Effector CD8-positive, alpha-beta T cell (primary cell): ENCODE data around the gene SAFB.
"Not testable (repeated sequence)": the region's sequence is repeated elsewhere in the genome, so short reads cannot be mapped to it uniquely, and the experiment has no call there.

Experiments used
- DNase-seq: peaks from one replicate; lab custom pipeline; 2025; lab: John Stamatoyannopoulos, UW

SAFB gene

DNA sequence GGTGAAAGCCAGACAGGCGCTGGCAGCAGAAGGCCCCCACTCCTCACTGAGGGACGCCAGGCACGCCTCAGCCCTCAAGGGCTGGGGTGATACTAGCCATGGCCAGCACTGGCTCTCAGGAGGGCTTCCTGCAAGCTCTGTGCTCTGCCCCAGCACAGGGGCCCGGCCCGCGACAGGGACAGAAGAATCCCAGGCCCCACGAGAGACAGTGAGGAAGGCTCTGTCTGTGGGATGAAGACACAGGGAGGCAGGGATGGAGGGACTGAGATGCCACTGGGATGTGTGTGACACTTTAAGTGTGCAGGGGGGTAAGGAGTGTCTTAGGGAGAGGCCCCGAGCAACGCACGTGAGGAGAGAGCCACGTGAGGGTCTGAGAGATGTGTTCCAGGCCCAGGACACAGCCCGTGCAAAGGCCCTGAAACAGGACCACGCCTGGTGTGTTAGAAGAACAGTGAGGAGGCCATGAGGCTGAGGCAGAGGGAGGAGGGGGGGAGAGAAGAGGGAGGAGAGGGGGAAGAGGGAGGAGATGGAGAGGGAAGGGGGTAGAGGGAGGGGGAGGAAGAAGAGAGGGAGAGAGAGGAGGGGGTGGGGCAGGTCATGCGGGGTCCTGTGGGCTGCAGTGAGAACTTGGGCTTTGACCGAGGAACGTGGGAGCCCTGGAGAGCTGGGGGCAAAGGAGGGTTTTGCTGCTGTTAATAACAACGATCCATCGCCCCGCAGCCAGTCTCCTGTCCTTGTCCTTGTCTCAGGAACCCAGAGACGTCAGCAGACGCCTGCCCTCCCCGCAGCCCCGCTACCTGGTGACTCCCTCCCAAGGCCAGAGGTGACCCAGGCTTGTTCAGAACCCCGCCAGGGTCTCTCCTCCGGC, 74.4 kb downstream of the SAFB start:
- no peak for DNase-seq

DNA sequence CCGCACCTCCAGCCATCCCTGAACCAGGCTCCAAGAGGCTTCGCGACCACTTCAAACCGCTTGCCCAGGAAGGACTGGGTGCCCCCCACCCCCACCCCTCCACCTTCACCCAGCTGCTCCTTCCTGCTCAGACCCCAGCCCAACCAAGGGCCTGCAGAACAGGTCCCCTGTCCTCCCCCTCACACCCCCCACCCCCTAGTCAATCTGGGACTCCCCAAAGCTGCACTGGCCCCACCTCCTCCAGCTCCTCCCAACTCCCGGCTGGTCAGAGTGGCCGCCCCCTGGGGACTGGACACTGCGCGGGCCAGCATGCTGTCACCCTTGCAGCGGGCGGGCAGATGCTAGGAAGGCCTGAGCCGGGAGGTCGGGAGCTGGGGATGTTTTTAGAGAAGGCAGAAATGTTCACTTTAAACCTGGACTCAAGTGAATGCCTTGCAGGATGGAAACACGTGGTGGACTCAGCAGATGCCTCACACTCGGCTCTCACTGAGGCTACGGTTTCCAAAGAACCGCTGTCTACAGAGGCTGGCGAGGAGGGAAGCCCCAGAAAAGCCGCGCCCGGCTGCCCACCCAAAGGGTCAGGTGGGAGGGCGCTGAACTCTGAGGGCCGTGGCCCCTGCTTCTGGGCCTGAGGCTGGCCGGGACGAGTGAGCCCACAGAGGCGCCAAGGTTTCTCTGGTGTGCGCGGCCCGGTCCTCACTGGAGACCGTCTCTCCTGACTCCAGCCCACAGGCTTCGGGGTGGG, 75.2 kb downstream of the SAFB start:
- no peak for DNase-seq

- no peak for DNase-seq
These were observed 75.9 kb downstream of the SAFB start for GRCh38 chr19:5698635-5699422.

GRCh38 chr19:5700455-5701092, 77.7 kb downstream of the SAFB start:
- DNase-seq: no peak

GRCh38 chr19:5702053-5702410, 79.1 kb downstream of the SAFB start:
- not testable (repeated sequence) for DNase-seq

DNA sequence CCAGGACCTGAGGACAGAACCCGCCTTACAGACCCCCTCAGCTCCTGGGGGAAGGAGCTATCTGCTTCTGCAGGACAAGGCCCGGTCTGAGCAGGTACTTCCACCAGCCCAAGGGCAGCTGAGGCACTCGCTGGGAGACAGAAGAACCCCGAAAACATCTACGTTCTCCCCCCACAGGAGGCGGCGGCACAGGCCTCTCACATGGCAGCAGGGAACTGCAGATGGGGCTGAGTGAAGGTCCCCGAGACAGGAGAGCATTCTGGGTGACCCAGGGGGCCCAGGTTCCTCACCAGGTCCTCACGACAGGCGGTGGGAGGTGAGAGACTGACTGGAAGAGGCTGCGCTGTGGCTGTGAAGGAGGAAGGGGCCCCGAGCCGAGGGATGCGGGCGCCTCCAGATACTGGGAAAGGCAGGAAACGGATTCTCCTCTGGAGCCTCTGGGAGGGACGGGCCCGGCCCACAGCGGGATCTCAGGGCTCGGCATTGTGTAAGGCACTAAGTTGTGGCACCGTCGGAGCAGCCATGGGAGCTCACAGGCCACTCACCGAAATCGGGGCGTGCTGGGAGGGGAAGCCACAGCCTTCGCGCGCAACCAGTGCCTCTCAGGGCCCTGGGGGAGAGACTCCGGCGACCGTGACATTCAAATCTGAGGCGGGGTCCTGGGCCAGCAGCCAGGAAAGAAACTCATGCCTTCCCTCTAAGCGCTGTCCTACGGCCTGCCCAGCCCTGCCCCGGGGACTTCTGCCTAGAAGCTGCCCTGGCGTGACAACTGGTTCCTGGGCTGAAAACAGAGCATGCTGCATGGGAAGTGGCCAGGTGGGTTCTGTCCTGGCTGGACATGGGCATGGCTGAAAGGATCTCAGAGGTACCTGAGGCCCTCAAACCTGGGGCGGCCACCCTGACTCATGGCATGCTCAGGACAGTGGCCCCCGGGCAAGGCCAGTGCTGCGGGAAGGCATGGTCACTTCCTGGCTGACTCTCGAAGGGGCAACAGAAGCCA, 81.2 kb downstream of the SAFB start:
- no peak for DNase-seq

DNA sequence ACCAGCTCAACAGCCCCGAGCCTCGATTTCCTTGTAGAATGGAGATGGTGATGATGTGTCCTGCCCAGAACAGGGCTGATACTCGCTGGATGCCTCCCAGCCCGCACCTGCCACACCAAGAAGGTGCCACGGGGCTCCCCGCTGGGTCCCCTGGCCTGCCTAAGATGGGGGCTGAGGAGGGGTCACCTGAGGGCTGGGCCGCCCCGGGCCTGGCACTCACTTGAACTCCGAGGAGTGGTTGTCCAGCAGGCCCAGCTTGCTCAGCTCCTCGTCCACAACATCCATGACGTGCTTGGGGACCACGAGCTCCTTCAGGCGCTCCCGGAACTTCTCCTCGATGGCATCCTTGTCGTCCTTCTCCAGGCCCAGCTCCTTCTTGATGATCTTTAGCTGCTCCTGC, 82.7 kb downstream of the SAFB start:
- DNase-seq: no peak

DNA sequence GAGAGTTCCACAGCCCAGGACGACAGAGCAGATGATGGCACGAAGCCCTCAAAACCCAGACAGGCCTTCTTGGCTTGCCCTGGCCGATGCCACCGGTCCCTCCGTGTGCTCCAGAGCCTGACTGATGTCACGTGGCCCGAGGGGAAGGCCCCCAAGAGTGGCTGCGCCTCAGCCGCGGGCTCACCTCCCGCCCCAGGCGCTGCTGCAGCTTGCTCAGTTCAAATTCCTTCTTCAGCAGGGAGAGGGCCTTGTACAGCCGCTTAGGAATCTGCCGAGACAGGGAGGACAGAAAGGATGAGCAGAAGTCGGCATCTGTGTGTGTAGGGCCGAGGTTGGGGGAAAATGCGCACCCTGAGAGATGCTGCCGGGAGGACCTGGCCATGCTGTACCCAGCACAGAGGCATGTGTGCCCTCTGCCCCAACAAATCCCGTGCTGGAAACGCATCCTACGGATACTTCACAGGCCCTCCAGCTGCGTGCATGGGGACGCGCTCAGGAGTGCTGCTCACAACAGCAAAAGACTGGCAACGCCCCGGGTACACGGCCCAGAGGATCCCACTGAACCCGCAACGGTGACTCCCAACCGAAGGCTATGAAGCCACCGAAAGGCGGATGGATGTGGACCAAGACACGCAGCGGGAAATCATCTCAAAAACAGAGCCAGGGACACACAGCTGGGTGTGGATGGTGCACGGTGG, 84.1 kb downstream of the SAFB start:
- no peak for DNase-seq

DNA sequence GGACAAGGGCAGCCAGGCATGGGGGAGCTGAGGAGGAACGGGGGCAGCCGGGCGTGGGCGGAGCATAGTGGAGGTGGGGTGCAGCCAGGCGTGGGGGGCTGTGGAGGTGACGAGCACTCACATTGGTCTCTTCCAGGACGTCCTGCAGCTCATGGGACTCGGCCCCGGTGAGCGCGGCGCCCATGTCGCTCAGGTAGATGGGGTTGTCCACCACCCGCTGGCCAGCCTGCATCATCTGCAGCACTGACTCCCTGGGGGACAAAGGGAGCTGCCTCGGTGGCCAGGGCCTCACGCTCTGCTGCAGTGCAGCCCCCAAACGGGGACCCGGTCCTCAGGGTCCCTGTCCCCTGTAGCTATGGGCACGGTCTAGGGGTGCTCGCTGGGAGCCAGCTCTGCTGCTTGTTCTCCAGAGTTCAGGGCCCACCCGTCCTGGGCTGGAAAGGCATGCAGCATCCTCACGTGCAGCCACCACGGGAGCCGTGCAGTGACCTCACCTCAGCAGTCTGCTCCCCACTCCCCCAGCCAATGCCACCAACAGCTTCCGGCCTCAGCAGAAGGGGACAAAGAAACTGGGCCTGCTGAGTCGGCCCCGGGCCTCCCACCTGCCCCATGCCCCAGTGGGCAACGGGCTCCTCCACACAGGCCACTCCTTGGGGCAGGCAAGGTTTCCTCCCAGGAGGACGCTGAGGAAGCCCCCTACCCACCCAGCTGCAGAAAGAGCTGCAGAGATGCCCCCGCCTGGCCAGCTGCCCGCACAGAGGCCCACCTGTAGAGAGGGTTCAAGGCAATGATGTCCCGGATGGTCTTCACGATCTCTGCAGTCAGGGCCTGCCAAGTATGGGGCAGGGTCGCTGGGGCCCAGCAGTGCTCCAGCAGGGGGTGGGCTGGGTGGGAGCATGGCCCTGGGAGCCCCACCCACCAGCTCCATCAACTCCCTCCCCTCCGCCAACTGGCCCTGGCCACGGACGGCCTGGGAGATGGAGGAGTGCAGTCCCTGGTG, 85.0 kb downstream of the SAFB start:
- no peak for DNase-seq

GRCh38 chr19:5711025-5711424, 88.1 kb downstream of the SAFB start:
- no peak for DNase-seq

- DNase-seq: no peak
These were observed 88.9 kb downstream of the SAFB start for GRCh38 chr19:5711713-5712161.

DNA sequence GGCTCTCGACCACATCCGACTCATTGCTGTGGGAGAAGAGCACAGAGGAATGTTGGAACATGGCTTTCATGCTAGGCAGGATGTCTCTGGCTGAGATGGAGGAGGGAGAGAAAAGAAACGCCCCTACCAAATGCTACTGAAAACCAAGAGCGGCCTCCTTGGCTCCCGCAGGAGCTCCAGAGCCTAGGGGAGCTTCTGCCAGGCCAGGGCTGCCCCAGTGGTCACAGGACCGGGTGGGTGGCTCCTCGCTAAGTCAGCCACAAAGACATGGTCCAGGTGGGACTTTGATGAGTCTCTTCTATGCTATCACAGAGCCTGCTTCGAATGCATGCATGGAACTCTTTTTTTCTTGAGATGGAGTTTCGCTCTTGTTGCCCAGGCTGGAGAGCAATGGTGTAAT, 90.3 kb downstream of the SAFB start:
- DNase-seq: no peak

DNA sequence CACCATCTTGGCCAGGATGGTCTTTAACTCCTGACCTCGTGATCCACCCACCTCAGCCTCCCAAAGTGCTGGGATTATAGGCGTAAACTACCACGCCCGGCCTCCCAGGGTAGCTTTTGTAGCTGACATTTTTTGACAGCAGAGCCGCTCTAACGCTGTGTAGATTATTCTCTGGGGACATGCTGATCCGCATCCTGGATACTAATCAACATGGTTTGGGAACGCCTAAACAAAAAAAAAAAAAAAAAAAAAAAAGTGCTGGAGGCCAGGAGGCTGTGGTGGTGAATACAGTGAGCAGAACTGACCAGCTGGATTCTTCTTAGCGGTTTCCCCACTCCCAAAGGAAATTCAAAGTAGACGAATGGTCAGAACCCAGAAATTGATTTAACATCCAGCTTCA, 91.9 kb downstream of the SAFB start:
- no peak for DNase-seq

DNA sequence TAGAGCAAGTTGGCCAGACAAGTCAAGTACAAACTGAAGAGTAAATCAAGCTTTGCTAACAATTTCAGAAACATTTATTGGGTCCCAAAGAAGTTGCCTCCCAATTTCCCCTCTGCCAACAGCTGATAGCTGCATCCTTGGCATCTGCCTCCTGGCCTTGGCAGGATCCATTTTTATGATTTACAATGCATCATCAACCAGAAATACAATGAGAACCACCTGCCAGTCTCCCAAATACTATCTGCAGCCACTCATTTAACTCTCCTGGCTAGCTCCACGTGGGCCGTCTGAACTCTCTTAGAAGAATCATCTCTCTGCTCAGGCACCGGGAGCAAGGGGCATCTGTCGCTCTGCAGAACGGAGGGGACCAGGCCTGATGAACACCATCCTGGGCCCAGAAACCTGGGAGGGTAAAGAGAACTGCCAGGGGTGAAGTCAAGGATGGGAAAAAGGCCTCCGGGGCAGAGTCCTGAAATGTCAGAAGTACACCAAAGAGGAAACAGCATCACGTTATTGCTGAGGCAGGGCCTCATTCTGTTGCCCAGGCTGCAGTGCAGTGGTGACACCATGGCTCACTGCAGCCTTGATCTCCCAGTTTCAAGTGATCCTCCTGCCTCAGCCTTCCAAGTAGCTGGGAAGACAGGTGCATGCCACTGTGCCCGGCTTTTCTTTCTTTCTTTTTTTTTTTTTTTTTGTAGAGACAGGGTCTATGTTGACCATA, 94.5 kb downstream of the SAFB start:
- DNase-seq: no peak
